Breast epithelium (tissue), 4 donors: Measurements from ENCODE around the gene SYNPO2. TPM values are rescaled to one million over a fixed set of nuclear protein-coding genes. Genes with fewer than 3 reads are reported as not detected.
A peak's percentile ranks its signal among the peaks of the same experiment; 100 is the strongest.

Experiments used
- DNase-seq, 2 donors: peaks; one replicate each; pipeline ENCODE4 v3.0.0-alpha.2; 2019; ENCODE audit warnings: low spot score in 2 of 2
- H3K27ac ChIP-seq, 2 donors: fragments of 200-600 bp; sonication (generic) in 1 of 2; one replicate each; pipeline ENCODE4 v1.5.1; 2016 to 2019; ENCODE audit warnings: mild to moderate bottlenecking in 1 of 2
- H3K27me3 ChIP-seq, 2 donors: fragments of 200-600 bp; sonication (generic) in 1 of 2; one replicate each; pipeline versions ENCODE4 v1.5.1 to v1.6.0; 2017 to 2019; ENCODE audit warnings: control low read depth in 1 of 2, mild to moderate bottlenecking in 1 of 2
- H3K36me3 ChIP-seq: fragments of 200-600 bp; one replicate; pipeline ENCODE4 v1.5.1; 2019
- H3K4me1 ChIP-seq, 2 donors: fragments of 200-600 bp; sonication (generic); one replicate each; pipeline ENCODE4 v1.5.1; 2016 to 2019; ENCODE audit warnings: control low read depth in 1 of 2
- H3K4me3 ChIP-seq, 3 donors: fragments of 200-600 bp; sonication (generic); 1 replicate in 2 of 3; 2 replicates in 1 of 3; pipeline ENCODE4 v1.5.1; 2016 to 2019; ENCODE audit warnings: mild to moderate bottlenecking in 3 of 3, moderate library complexity in 2 of 3
- H3K9me3 ChIP-seq, 2 donors: fragments of 200-600 bp; sonication (generic) in 1 of 2; one replicate each; pipeline ENCODE4 v1.5.1; 2016 to 2019; ENCODE audit warnings: control low read depth in 1 of 2
- CTCF ChIP-seq, 3 donors: fragments of 450-650 bp; IDR thresholded peaks; one replicate each; pipeline ENCODE4 v1.5.1; 2016 to 2017; ENCODE audit warnings: antibody characterized with exemption in 3 of 3, mild to moderate bottlenecking in 3 of 3, moderate library complexity in 3 of 3
- POLR2A ChIP-seq: fragments of 450-650 bp; IDR thresholded peaks from one replicate; pipeline ENCODE4 v1.6.1; 2016; ENCODE audit warnings: antibody characterized with exemption, mild to moderate bottlenecking, moderate library complexity
- POLR2AphosphoS5 ChIP-seq, 3 donors: sonication (generic); formaldehyde crosslinking; IDR thresholded peaks; one replicate each; pipeline ENCODE4 v1.6.1; 2017; ENCODE audit warnings: antibody characterized with exemption in 3 of 3
- intact Hi-C: fragments of 100-400 bp; cut with DNase I; formaldehyde crosslinking; loops from one replicate; pipeline ENCODE4 v1.15.1; 2023; ENCODE audit warnings: low total_unique reads
- total RNA-seq, 3 donors: library from RNA; depleted of rRNA; stranded (reverse); fragments of >200 nt; gene quantifications; one replicate each; pipeline ENCODE4 v1.1.0, GENCODE V29; 2016

Gene SYNPO2
- total RNA-seq, 3 donors from 2014 or later: 30.2 to 90.1 (median 52.7) TPM

DNA sequence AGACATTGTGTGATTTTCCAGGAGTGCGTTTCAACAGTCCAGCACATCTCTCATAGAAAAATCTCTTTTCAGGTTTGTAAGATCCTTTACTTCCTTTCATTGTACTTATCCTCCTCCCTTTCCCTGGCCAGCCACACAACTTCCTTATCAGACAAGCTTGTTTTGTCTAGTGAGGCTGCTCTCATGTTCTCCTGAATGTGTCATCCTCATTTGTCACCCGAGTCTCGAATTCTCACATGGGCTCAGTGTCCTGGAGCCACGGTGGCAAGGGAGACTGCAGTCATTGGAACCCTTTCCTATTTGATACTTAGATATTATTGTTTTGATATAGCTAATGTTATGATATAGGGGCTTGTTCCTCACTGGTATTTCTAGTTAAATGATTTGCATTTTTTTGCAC, 16.9 kb downstream of the SYNPO2 start:
- Histone ChIP-seq H3K36me3 (no peaks in the 10 kb centered on the region), H3K4me1 (peaks cover 2 to 11% of the 10 kb centered on the region in 2 donors), H3K4me3 (no peak overlapping the region), H3K27ac (peak overlapping the region; percentile 77 to 78), H3K9me3 (no peaks in the 10 kb centered on the region), H3K27me3 (no peaks in the 10 kb centered on the region)
- no peak for DNase-seq
- intact Hi-C loops: no loop called here
- TF ChIP-seq POLR2AphosphoS5 (IDR thresholded peaks at IDR 0.05): no peak
- TF ChIP-seq POLR2A: no peak
- TF ChIP-seq CTCF (IDR thresholded peaks at IDR 0.05): no peak

GRCh38 chr4:118909173-118909956, 20.7 kb downstream of the SYNPO2 start:
- Histone ChIP-seq H3K4me1 (peaks cover 2 to 9% of the 10 kb centered on the region in 2 donors), H3K27me3 (no peaks in the 10 kb centered on the region), H3K27ac (peak overlapping the region in 1 of 2 donors; percentile 49), H3K36me3 (no peaks in the 10 kb centered on the region), H3K4me3 (no peak overlapping the region), H3K9me3 (no peaks in the 10 kb centered on the region)
- TF ChIP-seq POLR2A: no peak
- TF ChIP-seq POLR2AphosphoS5 (IDR thresholded peaks at IDR 0.05): no peak
- TF ChIP-seq CTCF (IDR thresholded peaks at IDR 0.05): no peak
- DNase-seq: no peak
- intact Hi-C loops: no loop called here

DNA sequence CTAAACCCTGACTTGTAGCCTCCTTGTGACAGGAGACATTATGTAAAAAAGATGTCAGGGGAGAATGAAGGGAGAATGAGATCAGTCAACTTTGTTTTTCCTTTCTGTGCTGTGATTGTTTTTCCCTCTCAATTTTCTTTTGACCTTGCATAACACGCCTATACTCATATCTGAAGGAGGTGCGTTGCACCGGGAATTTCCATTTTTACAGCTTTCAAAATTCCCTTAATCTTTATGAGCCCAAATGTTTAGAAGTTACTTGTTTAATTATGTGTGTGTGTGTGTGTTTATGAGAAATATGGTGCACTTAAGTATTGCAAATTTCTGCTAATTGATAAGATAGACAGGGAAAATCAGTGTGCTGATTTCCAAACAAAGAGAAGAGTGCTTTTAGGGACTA, 21.6 kb downstream of the SYNPO2 start:
- intact Hi-C loops: no loop called here
- Histone ChIP-seq H3K36me3 (no peaks in the 10 kb centered on the region), H3K4me1 (peaks cover under 1 to 2% of the 10 kb centered on the region in 2 donors), H3K9me3 (no peaks in the 10 kb centered on the region), H3K27ac (no peak overlapping the region), H3K4me3 (no peak overlapping the region), H3K27me3 (no peaks in the 10 kb centered on the region)
- DNase-seq: no peak
- no peak for TF ChIP-seq POLR2A
- TF ChIP-seq POLR2AphosphoS5 (IDR thresholded peaks at IDR 0.05): no peak
- TF ChIP-seq CTCF (IDR thresholded peaks at IDR 0.05): no peak

DNA sequence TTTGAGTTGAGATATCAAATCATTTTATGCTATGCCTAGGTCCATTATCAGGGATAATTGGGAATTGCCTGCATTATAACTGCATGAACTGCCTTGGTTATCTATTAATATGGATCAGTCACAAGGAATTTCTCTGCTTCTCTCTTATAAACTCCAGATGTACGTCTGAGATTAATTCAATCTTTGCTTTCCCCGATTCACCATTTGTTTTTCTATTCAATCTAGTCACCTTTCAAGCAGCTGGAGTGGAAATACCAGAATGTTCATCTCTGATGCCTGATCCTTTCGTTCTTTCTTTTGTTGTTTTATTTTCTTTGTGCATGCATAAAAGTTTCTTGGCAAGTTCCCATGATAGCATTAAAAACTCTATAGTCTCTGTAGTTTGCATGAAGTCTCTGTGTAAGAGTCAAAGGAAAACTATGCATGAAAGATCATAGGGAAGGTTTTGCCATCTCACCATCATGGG, 22.6 kb downstream of the SYNPO2 start:
- no peaks in the 10 kb centered on the region for H3K9me3 ChIP-seq
- no peaks in the 10 kb centered on the region for H3K36me3 ChIP-seq
- no peaks in the 10 kb centered on the region for H3K27me3 ChIP-seq
- no peak for DNase-seq
- intact Hi-C loops: no loop called here
- H3K4me1 ChIP-seq: no peaks in the 10 kb centered on the region
- H3K4me3 ChIP-seq: no peak overlapping the region
- TF ChIP-seq POLR2AphosphoS5 (IDR thresholded peaks at IDR 0.05) (no peak), CTCF (IDR thresholded peaks at IDR 0.05) (no peak), POLR2A (no peak)
- no peak overlapping the region for H3K27ac ChIP-seq

GRCh38 chr4:118915468-118915867, 26.8 kb downstream of the SYNPO2 start:
- no peak for DNase-seq
- Histone ChIP-seq H3K27ac (no peak overlapping the region), H3K4me1 (no peaks in the 10 kb centered on the region), H3K36me3 (no peaks in the 10 kb centered on the region), H3K27me3 (no peaks in the 10 kb centered on the region), H3K9me3 (no peaks in the 10 kb centered on the region), H3K4me3 (no peak overlapping the region)
- intact Hi-C loops: no loop called here
- TF ChIP-seq POLR2AphosphoS5 (IDR thresholded peaks at IDR 0.05) (no peak), POLR2A (no peak)
